Neural progenitor cell (in vitro differentiated cells): ENCODE measurements around the gene ITGA11.

ENCODE experiments used
- CTCF ChIP-seq: fragments of 200-600 bp; sonication (generic); IDR thresholded peaks from 2 replicates; pipeline ENCODE4 v1.5.1; 2017; ENCODE audit warnings: antibody characterized with exemption, mild to moderate bottlenecking
- EZH2 ChIP-seq: fragments of 200-600 bp; sonication (generic); IDR thresholded peaks from 2 replicates; pipeline ENCODE4 v1.6.1; 2017; ENCODE audit warnings: antibody characterized with exemption, mild to moderate bottlenecking, moderate library complexity

- TF ChIP-seq CTCF = no peak
- no peak for TF ChIP-seq EZH2
Observed at GRCh38 chr15:68298336-68298735, 133.6 kb downstream of the ITGA11 start.
